ENCODE results near the gene GPT2. TPM values are rescaled to one million over a fixed set of nuclear protein-coding genes. Genes with fewer than 3 reads are reported as not detected.

The GPT2 gene
- total RNA-seq, 1 experiment from 2014 or later = 81.8 TPM

- TF ChIP-seq HMGXB4 (CRISPR knock-in tag; IDR thresholded peaks at IDR 0.05) (no peak), ATF1 (CRISPR knock-in tag; IDR thresholded peaks at IDR 0.05) (no peak), SMAD3 (CRISPR knock-in tag; IDR thresholded peaks at IDR 0.05; ENCODE audit: borderline replicate concordance) (no peak), KAT7 (CRISPR knock-in tag; IDR thresholded peaks at IDR 0.05; ENCODE audit: borderline replicate concordance) (no peak), PREB (CRISPR knock-in tag; IDR thresholded peaks at IDR 0.05; ENCODE audit: borderline replicate concordance) (no peak), TP53 (CRISPR knock-in tag; IDR thresholded peaks at IDR 0.05) (no peak), TEAD4 (CRISPR knock-in tag; IDR thresholded peaks at IDR 0.05) (no peak)
Observed at GRCh38 chr16:46871597-46871996, 12.6 kb upstream of the GPT2 start (continued).

GRCh38 chr16:46873201-46873600 is 11.0 kb upstream of the GPT2 start:
- Mint-ChIP-seq H3K36me3 (peaks cover 1% of the 10 kb centered on the region), H3K27me3 (ENCODE audit: low read depth) (no peaks in the 10 kb centered on the region), H3K4me1 (peaks cover 22% of the 10 kb centered on the region), H3K27ac (no peak overlapping the region), H3K4me3 (no peak overlapping the region), H3K9me3 (peaks cover 7% of the 10 kb centered on the region)
- DNase-seq (ENCODE audit: low spot score) (no peak), ATAC-seq (no peak)
- TF ChIP-seq, protein P1, sequence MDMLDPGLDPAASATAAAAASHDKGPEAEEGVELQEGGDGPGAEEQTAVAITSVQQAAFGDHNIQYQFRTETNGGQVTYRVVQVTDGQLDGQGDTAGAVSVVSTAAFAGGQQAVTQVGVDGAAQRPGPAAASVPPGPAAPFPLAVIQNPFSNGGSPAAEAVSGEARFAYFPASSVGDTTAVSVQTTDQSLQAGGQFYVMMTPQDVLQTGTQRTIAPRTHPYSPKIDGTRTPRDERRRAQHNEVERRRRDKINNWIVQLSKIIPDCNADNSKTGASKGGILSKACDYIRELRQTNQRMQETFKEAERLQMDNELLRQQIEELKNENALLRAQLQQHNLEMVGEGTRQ (CRISPR knock-in tag; IDR thresholded peaks at IDR 0.05) = no peak
- TF ChIP-seq ZBTB43 (CRISPR knock-in tag; IDR thresholded peaks at IDR 0.05) = no peak
- TF ChIP-seq, protein P2, sequence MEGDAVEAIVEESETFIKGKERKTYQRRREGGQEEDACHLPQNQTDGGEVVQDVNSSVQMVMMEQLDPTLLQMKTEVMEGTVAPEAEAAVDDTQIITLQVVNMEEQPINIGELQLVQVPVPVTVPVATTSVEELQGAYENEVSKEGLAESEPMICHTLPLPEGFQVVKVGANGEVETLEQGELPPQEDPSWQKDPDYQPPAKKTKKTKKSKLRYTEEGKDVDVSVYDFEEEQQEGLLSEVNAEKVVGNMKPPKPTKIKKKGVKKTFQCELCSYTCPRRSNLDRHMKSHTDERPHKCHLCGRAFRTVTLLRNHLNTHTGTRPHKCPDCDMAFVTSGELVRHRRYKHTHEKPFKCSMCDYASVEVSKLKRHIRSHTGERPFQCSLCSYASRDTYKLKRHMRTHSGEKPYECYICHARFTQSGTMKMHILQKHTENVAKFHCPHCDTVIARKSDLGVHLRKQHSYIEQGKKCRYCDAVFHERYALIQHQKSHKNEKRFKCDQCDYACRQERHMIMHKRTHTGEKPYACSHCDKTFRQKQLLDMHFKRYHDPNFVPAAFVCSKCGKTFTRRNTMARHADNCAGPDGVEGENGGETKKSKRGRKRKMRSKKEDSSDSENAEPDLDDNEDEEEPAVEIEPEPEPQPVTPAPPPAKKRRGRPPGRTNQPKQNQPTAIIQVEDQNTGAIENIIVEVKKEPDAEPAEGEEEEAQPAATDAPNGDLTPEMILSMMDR (IDR thresholded peaks at IDR 0.05) = no peak
- TF ChIP-seq, protein P3, sequence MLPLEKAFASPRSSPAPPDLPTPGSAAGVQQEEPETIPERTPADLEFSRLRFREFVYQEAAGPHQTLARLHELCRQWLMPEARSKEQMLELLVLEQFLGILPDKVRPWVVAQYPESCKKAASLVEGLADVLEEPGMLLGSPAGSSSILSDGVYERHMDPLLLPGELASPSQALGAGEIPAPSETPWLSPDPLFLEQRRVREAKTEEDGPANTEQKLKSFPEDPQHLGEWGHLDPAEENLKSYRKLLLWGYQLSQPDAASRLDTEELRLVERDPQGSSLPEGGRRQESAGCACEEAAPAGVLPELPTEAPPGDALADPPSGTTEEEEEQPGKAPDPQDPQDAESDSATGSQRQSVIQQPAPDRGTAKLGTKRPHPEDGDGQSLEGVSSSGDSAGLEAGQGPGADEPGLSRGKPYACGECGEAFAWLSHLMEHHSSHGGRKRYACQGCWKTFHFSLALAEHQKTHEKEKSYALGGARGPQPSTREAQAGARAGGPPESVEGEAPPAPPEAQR (CRISPR knock-in tag; IDR thresholded peaks at IDR 0.05) = no peak
- CTCF ChIA-PET = interaction anchor here (2.5 kb wide), 1 partner anchor 200 kb away, joined by 6 read pairs; no protein-coding TSS in a partner anchor
- POLR2A ChIA-PET = interaction anchor here (0.8 kb wide), 1 partner anchor 11 kb away, joined by 3 read pairs; the partner anchor contains the start of gene GPT2

DNA sequence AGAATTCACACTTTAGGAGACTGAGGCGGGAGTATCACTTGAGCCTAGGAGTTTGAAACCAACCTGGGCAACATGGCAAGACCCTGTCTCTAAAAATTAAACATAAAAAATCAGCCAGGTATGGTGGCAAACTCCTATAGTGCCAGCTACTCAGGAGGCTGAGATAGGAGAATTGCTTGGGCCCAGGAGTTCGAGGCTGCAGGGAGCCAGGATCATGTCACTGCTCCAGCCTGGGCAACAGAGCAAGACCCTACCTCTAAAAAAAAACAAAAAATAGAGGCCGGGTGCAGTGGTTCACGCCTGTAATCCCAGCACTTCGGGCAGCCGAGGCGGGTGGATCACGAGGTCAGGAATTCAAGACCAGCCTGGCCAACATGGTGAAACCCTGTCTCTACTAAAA is 8.9 kb upstream of the GPT2 start:
- ChIA-PET CTCF (interaction anchor here (1.2 to 2.5 kb wide), 4 partner anchors 16 to 202 kb away, joined by 3 to 6 read pairs (median 5); no protein-coding TSS in a partner anchor), POLR2A (no interaction called here)
- ATAC-seq = no peak
- Mint-ChIP-seq H3K4me1 (peaks cover 25% of the 10 kb centered on the region), H3K4me3 (no peak overlapping the region), H3K27ac (no peak overlapping the region), H3K27me3 (ENCODE audit: low read depth) (no peaks in the 10 kb centered on the region), H3K36me3 (no peaks in the 10 kb centered on the region), H3K9me3 (no peaks in the 10 kb centered on the region)
- DNase-seq (ENCODE audit: low spot score) = no peak
- no peak for TF ChIP-seq MXD4 (CRISPR knock-in tag; IDR thresholded peaks at IDR 0.05; ENCODE audit: borderline replicate concordance)

Measured in WTC11 (cell line).